Stimulated activated CD8-positive, alpha-beta memory T cell treated with anti-CD3 and anti-CD28 coated beads, Interleukin-2, amount 100 ng/mL, for 1 hour (primary cell): ENCODE results near the gene FBXO9.
A peak's percentile ranks its signal among the peaks of the same experiment; 100 is the strongest.

Experiments
- DNase-seq, 2 donors: peaks; one replicate each; pipeline ENCODE4 v3.0.0-alpha.2; 2020; ENCODE audit warnings: low read depth in 2 of 2

The FBXO9 gene

GRCh38 chr6:53065266-53066076 lies at the start of gene FBXO9:
Gene FBXO9, plus strand, starts transcription at chr6:53065404. Its CDS starts 386 bp downstream, at chr6:53065790.
- DNase-seq, result peak; percentile 52 to 56

GRCh38 chr6:53015486-53015885 lies 49.7 kb upstream of the FBXO9 start:
- DNase-seq, result no peak

GRCh38 chr6:53018446-53018845 lies 46.8 kb upstream of the FBXO9 start:
- DNase-seq, result no peak

GRCh38 chr6:53020005-53020744 lies 45.0 kb upstream of the FBXO9 start:
- no peak for DNase-seq

GRCh38 chr6:53023323-53023722 lies 41.9 kb upstream of the FBXO9 start:
- no peak for DNase-seq

GRCh38 chr6:53026526-53026925 lies 38.7 kb upstream of the FBXO9 start:
- no peak for DNase-seq

GRCh38 chr6:53027131-53027718 lies 38.0 kb upstream of the FBXO9 start:
- no peak for DNase-seq

GRCh38 chr6:53028467-53028866 lies 36.7 kb upstream of the FBXO9 start:
- DNase-seq, result no peak

GRCh38 chr6:53029257-53029656 lies 35.9 kb upstream of the FBXO9 start:
- no peak for DNase-seq

- no peak for DNase-seq
These were observed 35.4 kb upstream of the FBXO9 start for GRCh38 chr6:53029761-53030160.

GRCh38 chr6:53031281-53031680 lies 33.9 kb upstream of the FBXO9 start:
- no peak for DNase-seq

GRCh38 chr6:53032849-53033248 lies 32.4 kb upstream of the FBXO9 start:
- DNase-seq, result no peak

- DNase-seq, result no peak
These were observed 31.4 kb upstream of the FBXO9 start for GRCh38 chr6:53033764-53034163.

- no peak for DNase-seq
These were observed 29.5 kb upstream of the FBXO9 start for GRCh38 chr6:53035549-53036213.

GRCh38 chr6:53038141-53038540 lies 27.1 kb upstream of the FBXO9 start:
- DNase-seq, result no peak

- DNase-seq, result no peak
These were observed 26.6 kb upstream of the FBXO9 start for GRCh38 chr6:53038596-53038995.

GRCh38 chr6:53041356-53041755 lies 23.8 kb upstream of the FBXO9 start:
- DNase-seq, result no peak

- DNase-seq, result no peak
These were observed 23.1 kb upstream of the FBXO9 start for GRCh38 chr6:53042112-53042511.

- no peak for DNase-seq
These were observed 21.6 kb upstream of the FBXO9 start for GRCh38 chr6:53043581-53043980.

GRCh38 chr6:53044071-53044470 lies 21.1 kb upstream of the FBXO9 start:
- no peak for DNase-seq

GRCh38 chr6:53044572-53044971 lies 20.6 kb upstream of the FBXO9 start:
- DNase-seq, result no peak
